OCI-LY7 (cell line): ENCODE data around the gene NHLH2. TPM values are rescaled to one million over a fixed set of nuclear protein-coding genes. Genes with fewer than 3 reads are reported as not detected.

Source experiments
- BruUV-seq: library from RNA; stranded (reverse); fragments of 400-500 nt; replicated peaks from 2 replicates; lab custom pipeline; 2021; lab: Mats Ljungman, UMichigan
- CTCF ChIA-PET: fragments of 300-600 bp; sonication (Branson Sonifier 250); formaldehyde crosslinking; loops from one replicate; lab custom pipeline; 2022; ENCODE audit warnings: antibody characterized with exemption; ENCODE audit not compliant: unreplicated experiment; lab: Charles Lee
- POLR2A ChIA-PET: fragments of 300-600 bp; sonication (Branson Sonifier 250); formaldehyde crosslinking; loops from one replicate; lab custom pipeline; 2022; ENCODE audit warnings: antibody characterized with exemption; lab: Charles Lee
- DNase-seq: peaks from one replicate; pipeline ENCODE4 v3.0.0-alpha.2; 2015; ENCODE audit warnings: low spot score
- H2AFZ ChIP-seq: fragments of 200-600 bp; sonication (generic), shearing (Covaris generic); 2 replicates; pipeline ENCODE4 v1.6.1; 2014; ENCODE audit warnings: mild to moderate bottlenecking, antibody characterized with exemption, low read length, moderate library complexity
- H3K27ac ChIP-seq: fragments of 200-600 bp; sonication (generic); 2 replicates; pipeline ENCODE4 v1.5.1; 2014; ENCODE audit warnings: mixed run types, low read depth, mild to moderate bottlenecking, moderate library complexity, low read length, inconsistent platforms; ENCODE audit not compliant: poor library complexity, severe bottlenecking
- H3K36me3 ChIP-seq: fragments of 200-600 bp; sonication (generic); 2 replicates; pipeline ENCODE4 v1.6.1; 2014; ENCODE audit warnings: mild to moderate bottlenecking, antibody characterized with exemption, low read length, moderate library complexity, mixed read lengths; ENCODE audit not compliant: insufficient read depth
- H3K4me1 ChIP-seq: fragments of 200-600 bp; sonication (generic); 2 replicates; pipeline ENCODE4 v1.5.1; 2014; ENCODE audit warnings: mild to moderate bottlenecking, low read length; ENCODE audit not compliant: insufficient read depth, poor library complexity, severe bottlenecking
- H3K4me2 ChIP-seq: fragments of 200-600 bp; sonication (generic); 2 replicates; pipeline ENCODE4 v1.6.1; 2014; ENCODE audit warnings: mild to moderate bottlenecking, low read length
- H3K4me3 ChIP-seq: fragments of 200-600 bp; sonication (generic); 2 replicates; pipeline ENCODE4 v1.5.1; 2014; ENCODE audit warnings: mild to moderate bottlenecking, low read depth, low read length; ENCODE audit not compliant: poor library complexity, severe bottlenecking
- H3K79me2 ChIP-seq: fragments of 200-600 bp; sonication (generic); 2 replicates; pipeline ENCODE4 v1.6.1; 2016; ENCODE audit warnings: low read depth, mild to moderate bottlenecking, low read length, moderate library complexity, mixed read lengths; ENCODE audit not compliant: insufficient read depth
- H3K9me2 ChIP-seq: fragments of 200-600 bp; sonication (generic); 2 replicates; pipeline ENCODE4 v1.6.1; 2016; ENCODE audit warnings: mild to moderate bottlenecking, low read length, mixed read lengths; ENCODE audit not compliant: insufficient read depth
- H3K9me3 ChIP-seq: fragments of 200-600 bp; sonication (generic); 2 replicates; pipeline ENCODE4 v1.6.1; 2014; ENCODE audit warnings: mild to moderate bottlenecking, mixed run types, low read length, mixed read lengths
- H4K20me1 ChIP-seq: fragments of 200-600 bp; sonication (generic); 2 replicates; pipeline ENCODE4 v1.6.1; 2014; ENCODE audit warnings: mild to moderate bottlenecking, antibody characterized with exemption, low read length, moderate library complexity, mixed read lengths; ENCODE audit not compliant: insufficient read depth
- EZH2phosphoT487 ChIP-seq: fragments of 200-600 bp; sonication (generic); IDR thresholded peaks from 2 replicates; pipeline ENCODE4 v1.6.1; 2018; ENCODE audit warnings: low read depth, borderline replicate concordance, mild to moderate bottlenecking, mixed run types, antibody characterized with exemption, low read length, moderate library complexity, mixed read lengths
- intact Hi-C: fragments of 100-400 bp; cut with micrococcal nuclease; formaldehyde crosslinking; loops from one replicate; pipeline ENCODE4 v1.10.0; 2022; ENCODE audit not compliant: unreplicated experiment
- total RNA-seq, 2 experiments: library from RNA; depleted of rRNA in 1 of 2; stranded (reverse); fragments of >200 nt in 1 of 2; shearing (Covaris generic) in 1 of 2; gene quantifications; 2 replicates each; pipeline ENCODE4 v1.2.3, GENCODE V29; 2014 to 2022
- TF ChIP-seq, protein P1 (sequence below): fragments of 200-600 bp; sonication (generic); conservative IDR thresholded peaks from 2 replicates; pipeline ENCODE4 v1.5.1; 2014; ENCODE audit warnings: mild to moderate bottlenecking, antibody characterized with exemption, low read length, moderate library complexity, mixed read lengths

NHLH2 gene
- total RNA-seq, 2 experiments from 2014 or later: not detected

DNA sequence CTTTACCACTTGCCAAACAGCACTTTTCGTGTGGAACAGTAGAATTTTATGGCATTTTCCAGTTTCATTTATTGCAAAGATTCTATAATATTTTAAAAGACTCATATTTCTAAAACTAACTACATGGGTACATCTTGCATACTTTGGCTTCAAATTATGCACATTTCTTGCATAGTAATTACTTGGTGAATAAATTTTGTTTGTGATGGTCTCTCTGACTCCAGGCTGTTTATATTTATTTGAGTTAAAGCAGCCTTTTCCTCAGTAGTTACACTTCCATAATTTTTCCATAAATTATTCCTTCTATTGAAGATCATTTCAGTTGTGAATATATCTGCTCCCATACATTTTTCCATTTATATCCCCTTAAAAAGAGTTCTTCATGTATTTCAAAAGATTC is 6.9 kb upstream of the NHLH2 start:
- CTCF ChIA-PET: no interaction called here
- H4K20me1 ChIP-seq: no peaks in the 10 kb centered on the region
- H2AFZ ChIP-seq: no peak overlapping the region
- intact Hi-C loops: no loop called here
- H3K4me1 ChIP-seq: no peaks in the 10 kb centered on the region
- no peak overlapping the region for H3K4me2 ChIP-seq
- TF ChIP-seq EZH2phosphoT487: no peak
- TF ChIP-seq, protein P1, sequence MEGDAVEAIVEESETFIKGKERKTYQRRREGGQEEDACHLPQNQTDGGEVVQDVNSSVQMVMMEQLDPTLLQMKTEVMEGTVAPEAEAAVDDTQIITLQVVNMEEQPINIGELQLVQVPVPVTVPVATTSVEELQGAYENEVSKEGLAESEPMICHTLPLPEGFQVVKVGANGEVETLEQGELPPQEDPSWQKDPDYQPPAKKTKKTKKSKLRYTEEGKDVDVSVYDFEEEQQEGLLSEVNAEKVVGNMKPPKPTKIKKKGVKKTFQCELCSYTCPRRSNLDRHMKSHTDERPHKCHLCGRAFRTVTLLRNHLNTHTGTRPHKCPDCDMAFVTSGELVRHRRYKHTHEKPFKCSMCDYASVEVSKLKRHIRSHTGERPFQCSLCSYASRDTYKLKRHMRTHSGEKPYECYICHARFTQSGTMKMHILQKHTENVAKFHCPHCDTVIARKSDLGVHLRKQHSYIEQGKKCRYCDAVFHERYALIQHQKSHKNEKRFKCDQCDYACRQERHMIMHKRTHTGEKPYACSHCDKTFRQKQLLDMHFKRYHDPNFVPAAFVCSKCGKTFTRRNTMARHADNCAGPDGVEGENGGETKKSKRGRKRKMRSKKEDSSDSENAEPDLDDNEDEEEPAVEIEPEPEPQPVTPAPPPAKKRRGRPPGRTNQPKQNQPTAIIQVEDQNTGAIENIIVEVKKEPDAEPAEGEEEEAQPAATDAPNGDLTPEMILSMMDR: no peak
- H3K9me3 ChIP-seq: no peaks in the 10 kb centered on the region
- H3K36me3 ChIP-seq: no peaks in the 10 kb centered on the region
- DNase-seq: no peak
- no TSS peak for BruUV-seq
- no peaks in the 10 kb centered on the region for H3K79me2 ChIP-seq
- H3K4me3 ChIP-seq: no peak overlapping the region
- POLR2A ChIA-PET: interaction anchor here (1.0 kb wide), 1 partner anchor 141 kb away, joined by 3 read pairs; no protein-coding TSS in a partner anchor
- H3K27ac ChIP-seq: no peak overlapping the region
- H3K9me2 ChIP-seq: no peaks in the 10 kb centered on the region

DNA sequence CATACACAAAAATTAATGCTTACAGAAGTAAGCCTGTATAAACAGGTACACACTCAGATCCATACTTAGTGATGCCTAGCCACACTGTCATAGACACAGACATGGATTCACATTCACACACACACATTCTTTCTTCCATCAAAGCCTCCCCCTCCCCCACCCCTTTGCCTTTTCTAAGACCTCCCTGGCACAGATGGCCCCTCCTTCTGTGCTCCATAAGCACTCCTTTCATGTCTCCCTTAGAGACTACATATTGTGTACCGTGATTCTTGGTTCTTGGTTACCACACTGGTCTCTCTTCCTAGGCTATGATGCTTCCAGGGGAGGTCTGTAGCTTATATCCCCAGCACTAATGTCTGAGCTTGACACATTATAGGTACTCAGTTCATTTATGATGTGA is 2.0 kb upstream of the NHLH2 start:
- BruUV-seq: no TSS peak
- DNase-seq: no peak
- ChIA-PET CTCF (no interaction called here), POLR2A (no interaction called here)
- TF ChIP-seq, protein P1: no peak
- no peak for TF ChIP-seq EZH2phosphoT487
- no peak overlapping the region for H3K4me3 ChIP-seq
- no peaks in the 10 kb centered on the region for H3K9me2 ChIP-seq
- no peak overlapping the region for H3K27ac ChIP-seq
- H3K9me3 ChIP-seq: no peaks in the 10 kb centered on the region
- intact Hi-C loops: no loop called here
- no peak overlapping the region for H3K4me2 ChIP-seq
- no peaks in the 10 kb centered on the region for H3K4me1 ChIP-seq
- H3K36me3 ChIP-seq: no peaks in the 10 kb centered on the region
- no peak overlapping the region for H2AFZ ChIP-seq
- H4K20me1 ChIP-seq: no peaks in the 10 kb centered on the region
- no peaks in the 10 kb centered on the region for H3K79me2 ChIP-seq

DNA sequence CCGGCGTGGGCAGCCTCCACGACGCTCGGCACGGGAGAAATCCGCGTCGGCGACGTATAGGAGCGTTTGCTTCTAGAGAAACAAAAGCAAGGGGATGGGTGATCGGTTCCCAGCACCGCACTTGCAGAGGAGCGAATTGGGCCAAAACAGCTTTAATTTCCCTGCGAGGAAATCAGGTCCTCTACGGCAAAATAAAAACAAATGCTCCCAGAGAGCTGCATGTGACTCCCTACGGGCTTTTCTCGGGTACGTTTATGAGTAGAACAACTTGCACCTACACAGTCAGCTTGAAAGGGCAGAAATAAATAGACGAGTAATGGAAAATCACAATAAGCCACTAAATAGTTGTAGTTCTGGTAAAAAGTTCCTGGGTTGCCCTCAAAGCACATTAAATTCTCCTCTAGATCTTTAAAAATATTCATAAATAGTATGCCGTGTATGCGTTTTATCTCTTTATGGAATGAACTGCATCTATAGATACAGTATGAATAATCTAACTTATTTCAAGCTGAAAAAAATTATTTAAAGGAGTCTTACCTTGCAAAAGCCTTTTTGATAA is 1.2 kb downstream of the NHLH2 start:
- Histone ChIP-seq H3K4me3 (no peak overlapping the region), H3K4me1 (no peaks in the 10 kb centered on the region), H2AFZ (no peak overlapping the region), H3K9me3 (no peaks in the 10 kb centered on the region), H3K27ac (no peak overlapping the region), H3K4me2 (no peak overlapping the region), H3K79me2 (no peaks in the 10 kb centered on the region), H4K20me1 (no peaks in the 10 kb centered on the region), H3K36me3 (no peaks in the 10 kb centered on the region), H3K9me2 (no peaks in the 10 kb centered on the region)
- DNase-seq: no peak
- TF ChIP-seq, protein P1: no peak
- TF ChIP-seq EZH2phosphoT487: no peak
- intact Hi-C loops: no loop called here
- BruUV-seq: no TSS peak
- ChIA-PET CTCF (no interaction called here), POLR2A (no interaction called here)
